Measurements from ENCODE around the gene SCN5A.

SCN5A gene

GRCh38 chr3:38588371-38588971, 61.0 kb downstream of the SCN5A start:
- H3K4me3 ChIP-seq (ENCODE audit: low read length): no peak overlapping the region
- no peak for TF ChIP-seq ZNF274 (IDR thresholded peaks at IDR 0.05; ENCODE audit: low read depth, low read length)

GRCh38 chr3:38587548-38588131, 61.8 kb downstream of the SCN5A start:
- no peak for TF ChIP-seq ZNF274 (IDR thresholded peaks at IDR 0.05; ENCODE audit: low read depth, low read length)
- H3K4me3 ChIP-seq (ENCODE audit: low read length): no peak overlapping the region

- no peak for TF ChIP-seq ZNF274 (IDR thresholded peaks at IDR 0.05; ENCODE audit: low read depth, low read length)
- no peak overlapping the region for H3K4me3 ChIP-seq (ENCODE audit: low read length)
Observed at GRCh38 chr3:38586546-38587520, 62.7 kb downstream of the SCN5A start.

GRCh38 chr3:38585791-38586420, 63.6 kb downstream of the SCN5A start:
- TF ChIP-seq ZNF274 (IDR thresholded peaks at IDR 0.05; ENCODE audit: low read depth, low read length): no peak
- H3K4me3 ChIP-seq (ENCODE audit: low read length): no peak overlapping the region

GRCh38 chr3:38583688-38584087, 65.8 kb downstream of the SCN5A start:
- TF ChIP-seq ZNF274 (IDR thresholded peaks at IDR 0.05; ENCODE audit: low read depth, low read length): no peak
- H3K4me3 ChIP-seq (ENCODE audit: low read length): no peak overlapping the region

GRCh38 chr3:38582941-38583645, 66.4 kb downstream of the SCN5A start:
- no peak for TF ChIP-seq ZNF274 (IDR thresholded peaks at IDR 0.05; ENCODE audit: low read depth, low read length)
- H3K4me3 ChIP-seq (ENCODE audit: low read length): no peak overlapping the region

- H3K4me3 ChIP-seq (ENCODE audit: low read length): no peak overlapping the region
- no peak for TF ChIP-seq ZNF274 (IDR thresholded peaks at IDR 0.05; ENCODE audit: low read depth, low read length)
Observed at GRCh38 chr3:38582316-38582715, 67.2 kb downstream of the SCN5A start.

GRCh38 chr3:38581774-38582173, 67.7 kb downstream of the SCN5A start:
- TF ChIP-seq ZNF274 (IDR thresholded peaks at IDR 0.05; ENCODE audit: low read depth, low read length): no peak
- no peak overlapping the region for H3K4me3 ChIP-seq (ENCODE audit: low read length)

GRCh38 chr3:38580450-38581382, 68.8 kb downstream of the SCN5A start:
- no peak for TF ChIP-seq ZNF274 (IDR thresholded peaks at IDR 0.05; ENCODE audit: low read depth, low read length)
- H3K4me3 ChIP-seq (ENCODE audit: low read length): no peak overlapping the region

- TF ChIP-seq ZNF274 (IDR thresholded peaks at IDR 0.05; ENCODE audit: low read depth, low read length): no peak
- no peak overlapping the region for H3K4me3 ChIP-seq (ENCODE audit: low read length)
Observed at GRCh38 chr3:38579551-38580449, 69.7 kb downstream of the SCN5A start.

GRCh38 chr3:38579141-38579540, 70.3 kb downstream of the SCN5A start:
- no peak for TF ChIP-seq ZNF274 (IDR thresholded peaks at IDR 0.05; ENCODE audit: low read depth, low read length)
- no peak overlapping the region for H3K4me3 ChIP-seq (ENCODE audit: low read length)

GRCh38 chr3:38578551-38578950, 70.9 kb downstream of the SCN5A start:
- H3K4me3 ChIP-seq (ENCODE audit: low read length): no peak overlapping the region
- TF ChIP-seq ZNF274 (IDR thresholded peaks at IDR 0.05; ENCODE audit: low read depth, low read length): no peak
